Measurements from ENCODE around the gene COL24A1.

DNA sequence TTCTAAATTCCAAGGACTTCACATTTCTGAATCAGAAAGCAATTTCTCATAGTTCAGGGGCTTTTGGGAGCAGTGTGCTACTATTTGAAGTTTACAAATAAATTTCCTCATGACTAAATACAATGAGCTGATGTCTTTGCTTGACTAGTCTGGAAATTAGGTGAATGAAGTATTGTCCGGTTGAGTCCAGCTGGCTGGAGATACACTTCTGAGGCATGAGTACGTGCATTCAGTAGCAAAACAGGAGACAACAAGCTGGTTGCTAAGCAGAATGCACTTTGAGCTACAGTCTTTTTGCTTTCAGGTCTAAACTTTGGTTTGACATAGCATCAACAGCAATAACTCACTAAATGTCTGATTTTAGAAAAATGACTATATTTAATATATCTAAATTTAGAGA is 475.5 kb downstream of the COL24A1 start:
- TF ChIP-seq CTCF (IDR thresholded peaks at IDR 0.05) = no peak
- no peak for TF ChIP-seq EZH2 (IDR thresholded peaks at IDR 0.05; ENCODE audit: borderline replicate concordance, insufficient read depth, low read depth, low read length, poor library complexity, severe bottlenecking)
